Fibroblast of pulmonary artery (primary cell): ENCODE data around the gene TMEM273.
A peak's percentile ranks its signal among the peaks of the same experiment; 100 is the strongest.

Source experiments
- DNase-seq: peaks from one replicate; pipeline ENCODE4 v3.0.0-alpha.2; 2010; ENCODE audit warnings: low read depth
- H3K4me3 ChIP-seq: replicated peaks from 2 replicates; pipeline ENCODE4 v1.5.1; 2011; ENCODE audit warnings: low read depth, mild to moderate bottlenecking, control low read depth, low read length, moderate library complexity
- TF ChIP-seq, protein P1 (sequence below): IDR thresholded peaks from 2 replicates; pipeline ENCODE4 v1.5.1; 2011; ENCODE audit warnings: mild to moderate bottlenecking, control low read depth, low read length, inconsistent platforms; ENCODE audit errors: missing control alignments

Gene TMEM273

DNA sequence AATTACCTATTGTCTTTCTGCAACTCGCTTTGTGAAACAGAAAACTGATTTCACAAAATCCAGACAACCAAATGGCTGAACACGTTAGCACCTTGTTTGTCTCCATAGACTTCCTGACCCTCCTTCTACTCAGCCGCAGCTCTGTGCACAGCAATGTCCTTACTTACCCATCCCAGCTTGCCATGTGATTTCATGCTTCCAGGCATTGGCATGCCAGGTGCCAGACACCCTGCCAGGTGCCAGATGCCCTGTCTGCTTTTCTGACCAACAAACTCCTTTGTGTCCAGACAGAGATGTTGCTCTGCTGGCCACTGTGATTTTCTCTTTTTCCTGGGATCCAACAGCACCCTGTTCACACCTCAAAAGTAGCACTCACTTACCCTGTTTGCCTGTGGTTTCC, 38.3 kb downstream of the TMEM273 start:
- H3K4me3 ChIP-seq: no peak overlapping the region
- no peak for DNase-seq
- TF ChIP-seq, protein P1, sequence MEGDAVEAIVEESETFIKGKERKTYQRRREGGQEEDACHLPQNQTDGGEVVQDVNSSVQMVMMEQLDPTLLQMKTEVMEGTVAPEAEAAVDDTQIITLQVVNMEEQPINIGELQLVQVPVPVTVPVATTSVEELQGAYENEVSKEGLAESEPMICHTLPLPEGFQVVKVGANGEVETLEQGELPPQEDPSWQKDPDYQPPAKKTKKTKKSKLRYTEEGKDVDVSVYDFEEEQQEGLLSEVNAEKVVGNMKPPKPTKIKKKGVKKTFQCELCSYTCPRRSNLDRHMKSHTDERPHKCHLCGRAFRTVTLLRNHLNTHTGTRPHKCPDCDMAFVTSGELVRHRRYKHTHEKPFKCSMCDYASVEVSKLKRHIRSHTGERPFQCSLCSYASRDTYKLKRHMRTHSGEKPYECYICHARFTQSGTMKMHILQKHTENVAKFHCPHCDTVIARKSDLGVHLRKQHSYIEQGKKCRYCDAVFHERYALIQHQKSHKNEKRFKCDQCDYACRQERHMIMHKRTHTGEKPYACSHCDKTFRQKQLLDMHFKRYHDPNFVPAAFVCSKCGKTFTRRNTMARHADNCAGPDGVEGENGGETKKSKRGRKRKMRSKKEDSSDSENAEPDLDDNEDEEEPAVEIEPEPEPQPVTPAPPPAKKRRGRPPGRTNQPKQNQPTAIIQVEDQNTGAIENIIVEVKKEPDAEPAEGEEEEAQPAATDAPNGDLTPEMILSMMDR: no peak

DNA sequence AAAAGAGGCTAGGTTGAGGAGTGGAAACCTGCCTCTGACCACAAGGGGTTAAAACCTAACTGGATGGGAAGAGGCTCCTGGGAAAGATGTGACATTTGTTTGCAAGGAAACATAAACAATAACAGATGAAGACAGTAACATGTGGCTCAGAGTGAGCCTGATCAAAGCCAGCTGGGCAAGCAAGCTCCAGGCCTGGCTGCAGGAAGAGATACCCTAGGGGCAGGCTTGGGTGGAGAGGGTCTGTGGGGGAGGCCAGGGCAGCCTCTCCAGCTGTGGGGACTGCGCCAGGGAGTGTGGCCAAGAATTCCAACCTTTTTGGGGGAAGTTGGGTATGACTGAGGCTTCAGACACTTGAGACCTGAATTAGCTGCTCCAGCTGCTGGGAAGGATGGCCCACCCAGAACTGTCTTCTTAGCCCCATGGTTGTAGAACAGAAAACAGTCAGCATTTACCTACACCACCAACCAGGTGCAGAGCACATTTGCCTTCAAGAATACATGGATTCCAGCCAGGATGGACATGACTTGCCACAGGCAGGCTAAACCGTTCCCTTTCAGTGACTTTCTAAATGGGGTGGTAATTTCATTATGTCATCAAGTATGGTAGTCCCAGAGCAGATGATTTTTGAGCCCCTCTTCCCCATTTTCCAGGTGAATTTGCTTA, 44.0 kb downstream of the TMEM273 start:
- no peak for DNase-seq
- H3K4me3 ChIP-seq: no peak overlapping the region
- TF ChIP-seq, protein P1: no peak

- no peak for DNase-seq
- TF ChIP-seq, protein P1: no peak
- no peak overlapping the region for H3K4me3 ChIP-seq
Observed at GRCh38 chr10:49143249-49143648, 44.9 kb downstream of the TMEM273 start.

DNA sequence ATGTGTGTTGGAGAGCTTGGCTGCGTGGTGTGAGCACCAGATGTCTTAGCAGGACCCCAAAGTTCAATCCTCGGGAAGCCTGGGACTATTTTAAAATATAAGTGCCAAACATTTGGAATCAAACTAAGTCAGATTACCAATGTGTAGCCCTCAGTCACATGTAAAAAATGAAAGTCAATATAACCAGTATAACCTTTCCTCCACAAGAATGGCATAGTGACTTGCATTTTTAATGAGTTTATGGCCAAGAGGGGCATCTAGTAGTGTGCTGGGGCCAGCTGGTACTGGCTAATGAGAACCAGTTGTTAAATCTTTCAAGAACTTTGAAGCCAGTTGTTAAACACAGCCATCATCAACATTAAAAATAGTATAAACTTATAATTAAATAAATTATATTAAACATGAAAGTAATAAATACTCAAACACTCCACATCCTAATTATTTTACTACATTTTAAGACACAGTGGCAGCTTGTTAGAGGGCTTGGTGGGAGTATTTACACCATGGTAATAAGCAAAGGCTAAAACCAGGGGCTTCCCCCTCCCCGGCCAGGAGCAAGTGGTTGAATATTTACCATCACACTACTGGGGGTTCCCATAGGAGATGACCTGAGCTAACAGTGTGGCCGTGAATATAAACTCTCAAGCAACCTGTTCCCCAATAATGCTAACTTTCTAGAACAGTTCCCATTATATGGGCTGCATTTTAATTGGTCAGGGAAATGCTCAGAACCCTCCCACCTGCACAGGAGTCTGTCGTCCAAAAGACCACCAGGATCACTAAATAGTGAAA, 46.5 kb downstream of the TMEM273 start:
- TF ChIP-seq, protein P1: no peak
- no peak overlapping the region for H3K4me3 ChIP-seq
- DNase-seq: no peak

DNA sequence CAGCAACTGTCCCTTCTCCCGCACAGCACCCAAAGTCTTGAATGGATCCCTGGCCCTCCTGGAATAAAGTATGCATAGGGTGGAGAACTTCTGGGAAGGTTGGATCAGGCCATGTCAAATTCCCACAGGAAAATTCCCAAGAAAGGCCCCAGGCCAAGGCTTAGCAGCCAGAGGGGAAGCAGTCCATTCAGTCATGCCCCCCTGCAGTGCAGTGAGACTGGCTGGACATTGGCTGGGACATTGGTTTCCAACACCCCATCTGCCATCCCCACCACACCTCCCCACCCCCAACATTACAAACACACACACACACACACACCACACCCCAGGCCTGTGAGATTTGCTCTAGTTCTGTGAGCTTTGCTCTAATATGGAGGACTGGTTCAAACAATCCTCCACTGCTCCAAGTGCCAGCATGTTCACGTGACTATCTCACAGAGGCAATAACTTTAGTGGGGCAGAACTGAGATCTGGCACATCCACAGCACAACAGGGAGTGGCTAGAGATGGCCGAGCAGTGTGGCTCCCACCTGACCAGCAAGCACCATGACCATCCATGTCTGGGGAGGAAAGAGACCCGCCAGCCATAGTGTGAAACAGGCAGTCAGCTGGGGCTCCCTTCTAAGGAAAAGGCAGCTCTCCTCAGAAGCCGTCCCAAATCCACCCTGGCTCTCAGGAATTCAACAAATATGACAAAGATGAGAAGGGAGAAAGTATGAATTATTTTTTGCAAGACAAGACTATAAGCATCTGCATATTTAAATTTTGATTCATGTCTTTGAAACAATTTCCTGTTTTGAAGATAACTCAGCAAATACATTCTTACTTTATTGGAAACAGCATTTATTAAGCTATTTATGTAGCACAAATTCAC, 47.6 kb downstream of the TMEM273 start:
- TF ChIP-seq, protein P1: no peak
- no peak for DNase-seq
- H3K4me3 ChIP-seq: no peak overlapping the region

- no peak overlapping the region for H3K4me3 ChIP-seq
- TF ChIP-seq, protein P1: no peak
- peak; percentile 57 for DNase-seq
Observed at GRCh38 chr10:49139846-49140195, 48.4 kb downstream of the TMEM273 start.
